DMS 273 treated with DMSO at 0.1 percent for 48 hours (cell line): ENCODE measurements around the gene ALS2.

Source experiments
- DNase-seq: peaks from one replicate; lab custom pipeline; 2025; lab: John Stamatoyannopoulos, UW

ALS2 gene

GRCh38 chr2:201758234-201758633 is 22.5 kb downstream of the ALS2 start:
- DNase-seq: no peak

- DNase-seq: no peak
These were observed 25.9 kb downstream of the ALS2 start for GRCh38 chr2:201754717-201755415.

GRCh38 chr2:201751566-201751965 is 29.2 kb downstream of the ALS2 start:
- no peak for DNase-seq

GRCh38 chr2:201746551-201746950 is 34.2 kb downstream of the ALS2 start:
- DNase-seq: no peak

GRCh38 chr2:201735486-201735885 is 45.2 kb downstream of the ALS2 start:
- DNase-seq: no peak

- no peak for DNase-seq
These were observed 46.6 kb downstream of the ALS2 start for GRCh38 chr2:201734111-201734510.

- no peak for DNase-seq
These were observed 47.2 kb downstream of the ALS2 start for GRCh38 chr2:201733544-201733943.

GRCh38 chr2:201730651-201731285 is 50.0 kb downstream of the ALS2 start:
- DNase-seq: no peak

- DNase-seq: no peak
These were observed 65.3 kb downstream of the ALS2 start for GRCh38 chr2:201715459-201715858.

- no peak for DNase-seq
These were observed 68.0 kb downstream of the ALS2 start for GRCh38 chr2:201712726-201713125.

GRCh38 chr2:201709747-201710146 is 71.0 kb downstream of the ALS2 start:
- no peak for DNase-seq

GRCh38 chr2:201709049-201709448 is 71.7 kb downstream of the ALS2 start:
- DNase-seq: no peak

- no peak for DNase-seq
These were observed 73.0 kb downstream of the ALS2 start for GRCh38 chr2:201707753-201708152.

GRCh38 chr2:201707142-201707541 is 73.6 kb downstream of the ALS2 start:
- DNase-seq: no peak

GRCh38 chr2:201704536-201704935 is 76.2 kb downstream of the ALS2 start:
- DNase-seq: no peak

GRCh38 chr2:201701646-201702045 is 79.1 kb downstream of the ALS2 start:
- no peak for DNase-seq

GRCh38 chr2:201699416-201699815 is 81.3 kb downstream of the ALS2 start:
- no peak for DNase-seq

GRCh38 chr2:201698588-201699226 is 82.0 kb downstream of the ALS2 start, which contains the start of gene MPP4:
Gene MPP4 (minus strand): TSS chr2:201698644. CDS start chr2:201693954, 4,690 bp downstream.
- no peak for DNase-seq

- DNase-seq: no peak
These were observed 82.8 kb downstream of the ALS2 start for GRCh38 chr2:201697899-201698298.

- DNase-seq: no peak
These were observed 84.5 kb downstream of the ALS2 start for GRCh38 chr2:201696151-201696659.

- DNase-seq: no peak
These were observed 95.6 kb downstream of the ALS2 start for GRCh38 chr2:201685156-201685555.

GRCh38 chr2:201680743-201681142 is 100.0 kb downstream of the ALS2 start:
- DNase-seq: no peak

- no peak for DNase-seq
These were observed 102.3 kb downstream of the ALS2 start for GRCh38 chr2:201678401-201678800.
